ENCODE measurements around the gene C9orf78.

Gene C9orf78

GRCh38 chr9:129868023-129868871, 33.2 kb upstream of the C9orf78 start:
- DNase-seq (ENCODE audit: low spot score) (no peak), FAIRE-seq (no peak)

GRCh38 chr9:129867136-129868022, 32.3 kb upstream of the C9orf78 start:
- FAIRE-seq = no peak
- DNase-seq (ENCODE audit: low spot score) = no peak

- FAIRE-seq = no peak
- no peak for DNase-seq (ENCODE audit: low spot score)
These were observed 31.5 kb upstream of the C9orf78 start for GRCh38 chr9:129866394-129867135.

GRCh38 chr9:129865668-129866320, 30.7 kb upstream of the C9orf78 start:
- DNase-seq (ENCODE audit: low spot score) = no peak
- no peak for FAIRE-seq

GRCh38 chr9:129864991-129865647, 30.0 kb upstream of the C9orf78 start:
- DNase-seq (ENCODE audit: low spot score) = no peak
- FAIRE-seq = no peak

GRCh38 chr9:129863059-129863690, 28.1 kb upstream of the C9orf78 start:
- DNase-seq (ENCODE audit: low spot score) = no peak
- FAIRE-seq = no peak

GRCh38 chr9:129861447-129861827, 26.4 kb upstream of the C9orf78 start:
- DNase-seq (ENCODE audit: low spot score) = no peak

GRCh38 chr9:129860653-129861446, 25.8 kb upstream of the C9orf78 start:
- no peak for FAIRE-seq

More at GRCh38 chr9:129861447-129861827, 26.4 kb upstream of the C9orf78 start:
- FAIRE-seq = no peak

GRCh38 chr9:129858167-129858962, 23.3 kb upstream of the C9orf78 start:
- FAIRE-seq = no peak

More at GRCh38 chr9:129860653-129861446, 25.8 kb upstream of the C9orf78 start:
- DNase-seq (ENCODE audit: low spot score) = no peak

GRCh38 chr9:129857207-129857606, 22.1 kb upstream of the C9orf78 start:
- DNase-seq (ENCODE audit: low spot score) (no peak), FAIRE-seq (no peak)

More at GRCh38 chr9:129858167-129858962, 23.3 kb upstream of the C9orf78 start:
- no peak for DNase-seq (ENCODE audit: low spot score)

- FAIRE-seq (no peak), DNase-seq (ENCODE audit: low spot score) (no peak)
These were observed 19.6 kb upstream of the C9orf78 start for GRCh38 chr9:129854588-129855110.

- FAIRE-seq (no peak), DNase-seq (ENCODE audit: low spot score) (no peak)
These were observed 18.5 kb upstream of the C9orf78 start for GRCh38 chr9:129853614-129854013.

- FAIRE-seq = no peak
These were observed 17.5 kb upstream of the C9orf78 start for GRCh38 chr9:129852579-129852978.

GRCh38 chr9:129851821-129852220, 16.7 kb upstream of the C9orf78 start:
- FAIRE-seq (no peak), DNase-seq (ENCODE audit: low spot score) (no peak)

More at GRCh38 chr9:129852579-129852978, 17.5 kb upstream of the C9orf78 start:
- no peak for DNase-seq (ENCODE audit: low spot score)

- FAIRE-seq (no peak), DNase-seq (ENCODE audit: low spot score) (no peak)
These were observed 15.9 kb upstream of the C9orf78 start for GRCh38 chr9:129850821-129851550.

GRCh38 chr9:129849901-129850300, 14.8 kb upstream of the C9orf78 start:
- FAIRE-seq = no peak

GRCh38 chr9:129848712-129849441, 13.8 kb upstream of the C9orf78 start:
- DNase-seq (ENCODE audit: low spot score) (no peak), FAIRE-seq (no peak)

More at GRCh38 chr9:129849901-129850300, 14.8 kb upstream of the C9orf78 start:
- no peak for DNase-seq (ENCODE audit: low spot score)

Measured in RCC 7860 (cell line).